Measurements from ENCODE around the gene PLEKHM3. TPM values are rescaled to one million over a fixed set of nuclear protein-coding genes. Genes with fewer than 3 reads are reported as not detected.

The PLEKHM3 gene
- total and polyA plus RNA-seq, 2 of the 13 experiments (the other 11 are each of a cell fraction or from before 2014, with no cell fraction given) = 4.5 to 4.7 TPM

DNA sequence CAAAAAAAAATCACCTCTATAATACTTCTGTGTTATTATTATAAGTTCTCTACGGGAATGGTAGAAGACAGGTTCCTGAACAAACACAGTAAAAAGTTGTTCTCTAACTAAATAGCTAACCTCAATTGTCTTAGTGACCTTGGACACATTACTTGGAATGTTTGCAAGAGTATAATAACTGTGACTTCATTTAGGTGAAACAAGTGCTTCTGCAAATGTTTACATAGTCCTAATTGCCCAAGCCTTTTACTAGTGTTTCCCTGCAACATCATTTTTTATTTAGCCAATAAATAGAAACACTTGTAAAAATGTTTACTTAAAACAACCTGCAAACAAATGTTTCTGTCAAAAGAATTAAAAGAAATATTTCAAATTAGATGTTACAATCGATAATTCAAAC is 9.9 kb downstream of the PLEKHM3 start (continued):
- TF ChIP-seq, protein P1, sequence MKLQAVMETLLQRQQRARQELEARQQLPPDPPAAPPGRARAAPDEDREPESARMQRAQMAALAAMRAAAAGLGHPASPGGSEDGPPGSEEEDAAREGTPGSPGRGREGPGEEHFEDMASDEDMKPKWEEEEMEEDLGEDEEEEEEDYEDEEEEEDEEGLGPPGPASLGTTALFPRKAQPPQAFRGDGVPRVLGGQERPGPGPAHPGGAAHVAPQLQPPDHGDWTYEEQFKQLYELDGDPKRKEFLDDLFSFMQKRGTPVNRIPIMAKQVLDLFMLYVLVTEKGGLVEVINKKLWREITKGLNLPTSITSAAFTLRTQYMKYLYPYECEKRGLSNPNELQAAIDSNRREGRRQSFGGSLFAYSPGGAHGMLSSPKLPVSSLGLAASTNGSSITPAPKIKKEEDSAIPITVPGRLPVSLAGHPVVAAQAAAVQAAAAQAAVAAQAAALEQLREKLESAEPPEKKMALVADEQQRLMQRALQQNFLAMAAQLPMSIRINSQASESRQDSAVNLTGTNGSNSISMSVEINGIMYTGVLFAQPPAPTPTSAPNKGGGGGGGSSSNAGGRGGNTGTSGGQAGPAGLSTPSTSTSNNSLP (IDR thresholded peaks at IDR 0.05; ENCODE audit: low read depth, low read length) = peak; percentile 19; the same call in 1 of the 2 replicates
- TF ChIP-seq ISL2 (CRISPR knock-in tag; IDR thresholded peaks at IDR 0.05) = peak; percentile 77
- no peak for TF ChIP-seq TEAD2 (CRISPR knock-in tag; IDR thresholded peaks at IDR 0.05)
- TF ChIP-seq, protein P2, sequence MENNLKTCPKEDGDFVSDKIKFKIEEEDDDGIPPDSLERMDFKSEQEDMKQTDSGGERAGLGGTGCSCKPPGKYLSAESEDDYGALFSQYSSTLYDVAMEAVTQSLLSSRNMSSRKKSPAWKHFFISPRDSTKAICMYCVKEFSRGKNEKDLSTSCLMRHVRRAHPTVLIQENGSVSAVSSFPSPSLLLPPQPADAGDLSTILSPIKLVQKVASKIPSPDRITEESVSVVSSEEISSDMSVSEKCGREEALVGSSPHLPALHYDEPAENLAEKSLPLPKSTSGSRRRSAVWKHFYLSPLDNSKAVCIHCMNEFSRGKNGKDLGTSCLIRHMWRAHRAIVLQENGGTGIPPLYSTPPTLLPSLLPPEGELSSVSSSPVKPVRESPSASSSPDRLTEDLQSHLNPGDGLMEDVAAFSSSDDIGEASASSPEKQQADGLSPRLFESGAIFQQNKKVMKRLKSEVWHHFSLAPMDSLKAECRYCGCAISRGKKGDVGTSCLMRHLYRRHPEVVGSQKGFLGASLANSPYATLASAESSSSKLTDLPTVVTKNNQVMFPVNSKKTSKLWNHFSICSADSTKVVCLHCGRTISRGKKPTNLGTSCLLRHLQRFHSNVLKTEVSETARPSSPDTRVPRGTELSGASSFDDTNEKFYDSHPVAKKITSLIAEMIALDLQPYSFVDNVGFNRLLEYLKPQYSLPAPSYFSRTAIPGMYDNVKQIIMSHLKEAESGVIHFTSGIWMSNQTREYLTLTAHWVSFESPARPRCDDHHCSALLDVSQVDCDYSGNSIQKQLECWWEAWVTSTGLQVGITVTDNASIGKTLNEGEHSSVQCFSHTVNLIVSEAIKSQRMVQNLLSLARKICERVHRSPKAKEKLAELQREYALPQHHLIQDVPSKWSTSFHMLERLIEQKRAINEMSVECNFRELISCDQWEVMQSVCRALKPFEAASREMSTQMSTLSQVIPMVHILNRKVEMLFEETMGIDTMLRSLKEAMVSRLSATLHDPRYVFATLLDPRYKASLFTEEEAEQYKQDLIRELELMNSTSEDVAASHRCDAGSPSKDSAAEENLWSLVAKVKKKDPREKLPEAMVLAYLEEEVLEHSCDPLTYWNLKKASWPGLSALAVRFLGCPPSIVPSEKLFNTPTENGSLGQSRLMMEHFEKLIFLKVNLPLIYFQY (CRISPR knock-in tag; IDR thresholded peaks at IDR 0.05; ENCODE audit: borderline replicate concordance) = no peak
- no peak for TF ChIP-seq FOXA1 (IDR thresholded peaks at IDR 0.05)
- peak; percentile 61 for TF ChIP-seq FOXA1 (CRISPR knock-in tag; IDR thresholded peaks at IDR 0.05)
- TF ChIP-seq ZNF564 (CRISPR knock-in tag; IDR thresholded peaks at IDR 0.05) = no peak
- no peak for TF ChIP-seq TBP (CRISPR knock-in tag; IDR thresholded peaks at IDR 0.05)
- no peak for TF ChIP-seq NFKB2 (CRISPR knock-in tag; IDR thresholded peaks at IDR 0.05; ENCODE audit: borderline replicate concordance)
- TF ChIP-seq RARA (CRISPR knock-in tag; IDR thresholded peaks at IDR 0.05) = peak; percentile 46; the same call in 1 of the 2 replicates
- TF ChIP-seq HMG20A (CRISPR knock-in tag; IDR thresholded peaks at IDR 0.05; ENCODE audit: borderline replicate concordance) = peak; percentile 87; the same call in 1 of the 2 replicates
- TF ChIP-seq, protein P3, sequence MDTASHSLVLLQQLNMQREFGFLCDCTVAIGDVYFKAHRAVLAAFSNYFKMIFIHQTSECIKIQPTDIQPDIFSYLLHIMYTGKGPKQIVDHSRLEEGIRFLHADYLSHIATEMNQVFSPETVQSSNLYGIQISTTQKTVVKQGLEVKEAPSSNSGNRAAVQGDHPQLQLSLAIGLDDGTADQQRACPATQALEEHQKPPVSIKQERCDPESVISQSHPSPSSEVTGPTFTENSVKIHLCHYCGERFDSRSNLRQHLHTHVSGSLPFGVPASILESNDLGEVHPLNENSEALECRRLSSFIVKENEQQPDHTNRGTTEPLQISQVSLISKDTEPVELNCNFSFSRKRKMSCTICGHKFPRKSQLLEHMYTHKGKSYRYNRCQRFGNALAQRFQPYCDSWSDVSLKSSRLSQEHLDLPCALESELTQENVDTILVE (CRISPR knock-in tag; IDR thresholded peaks at IDR 0.05) = peak; percentile 18; the same call in 1 of the 2 replicates
- peak; percentile 36 for TF ChIP-seq CEBPG (CRISPR knock-in tag; IDR thresholded peaks at IDR 0.05)
- TF ChIP-seq CBFB (CRISPR knock-in tag; IDR thresholded peaks at IDR 0.05) = peak; percentile 61; the same call in 1 of the 2 replicates
- TF ChIP-seq CREM (IDR thresholded peaks at IDR 0.05) = peak; percentile 43; the same call in 1 of the 2 replicates
- no peak for TF ChIP-seq CREM (CRISPR knock-in tag; IDR thresholded peaks at IDR 0.05)
- 0 out of 2 replicates have a peak, but pooled peaks have one; percentile 63 for TF ChIP-seq RCOR2 (CRISPR knock-in tag; IDR thresholded peaks at IDR 0.05)
- peak; percentile 88 for TF ChIP-seq HHEX (CRISPR knock-in tag; IDR thresholded peaks at IDR 0.05)
- TF ChIP-seq ELF3 (CRISPR knock-in tag; IDR thresholded peaks at IDR 0.05) = 0 out of 2 replicates have a peak, but pooled peaks have one; percentile 25
- TF ChIP-seq, protein P4, sequence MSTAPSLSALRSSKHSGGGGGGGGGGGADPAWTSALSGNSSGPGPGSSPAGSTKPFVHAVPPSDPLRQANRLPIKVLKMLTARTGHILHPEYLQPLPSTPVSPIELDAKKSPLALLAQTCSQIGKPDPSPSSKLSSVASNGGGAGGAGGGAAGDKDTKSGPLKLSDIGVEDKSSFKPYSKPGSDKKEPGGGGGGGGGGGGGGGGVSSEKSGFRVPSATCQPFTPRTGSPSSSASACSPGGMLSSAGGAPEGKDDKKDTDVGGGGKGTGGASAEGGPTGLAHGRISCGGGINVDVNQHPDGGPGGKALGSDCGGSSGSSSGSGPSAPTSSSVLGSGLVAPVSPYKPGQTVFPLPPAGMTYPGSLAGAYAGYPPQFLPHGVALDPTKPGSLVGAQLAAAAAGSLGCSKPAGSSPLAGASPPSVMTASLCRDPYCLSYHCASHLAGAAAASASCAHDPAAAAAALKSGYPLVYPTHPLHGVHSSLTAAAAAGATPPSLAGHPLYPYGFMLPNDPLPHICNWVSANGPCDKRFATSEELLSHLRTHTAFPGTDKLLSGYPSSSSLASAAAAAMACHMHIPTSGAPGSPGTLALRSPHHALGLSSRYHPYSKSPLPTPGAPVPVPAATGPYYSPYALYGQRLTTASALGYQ (CRISPR knock-in tag; IDR thresholded peaks at IDR 0.05) = peak; percentile 71; the same call in 1 of the 2 replicates
- peak; percentile 59; the same call in 1 of the 2 replicates for TF ChIP-seq PPARG (CRISPR knock-in tag; conservative IDR thresholded peaks at IDR 0.05)
- TF ChIP-seq ZNF788 (CRISPR knock-in tag; IDR thresholded peaks at IDR 0.05; ENCODE audit: borderline replicate concordance) = no peak

All from HepG2 (cell line).